Lower lobe of right lung (tissue), 2 donors: ENCODE results near the gene TM6SF1. TPM values are rescaled to one million over a fixed set of nuclear protein-coding genes. Genes with fewer than 3 reads are reported as not detected.

Experiments
- ATAC-seq, 2 donors: fragments of 200-7000 bp; cut with Tn5 transposase; one replicate each; pipeline ENCODE4 v1.9.1; 2020 to 2022; ENCODE audit warnings: mild to moderate bottlenecking in 2 of 2, moderate library complexity in 2 of 2
- DNase-seq: peaks from one replicate; pipeline ENCODE4 v3.0.0-alpha.2; 2020
- H3K27ac ChIP-seq: fragments of 200-600 bp; one replicate; pipeline ENCODE4 v1.8.0; 2022
- H3K27me3 ChIP-seq: fragments of 200-600 bp; one replicate; pipeline ENCODE4 v1.8.0; 2022; ENCODE audit warnings: low read depth
- H3K36me3 ChIP-seq: fragments of 200-600 bp; one replicate; pipeline ENCODE4 v1.8.0; 2022; ENCODE audit warnings: mild to moderate bottlenecking
- H3K4me1 ChIP-seq: fragments of 200-600 bp; one replicate; pipeline ENCODE4 v1.8.0; 2022
- H3K4me3 ChIP-seq: fragments of 200-600 bp; one replicate; pipeline ENCODE4 v1.8.0; 2022; ENCODE audit warnings: mild to moderate bottlenecking
- H3K9me3 ChIP-seq: fragments of 200-600 bp; one replicate; pipeline ENCODE4 v1.8.0; 2022
- intact Hi-C: fragments of 100-400 bp; cut with DNase I; formaldehyde crosslinking; loops from one replicate; pipeline ENCODE4 v1.11.0; 2022
- total RNA-seq: library from RNA; stranded (reverse); fragmentation: NEBNext Ultra II Directional; extraction: Animal tissue kit (Norgen Biotek cat#: 25700); gene quantifications from one replicate; pipeline ENCODE4 v1.2.1, GENCODE V29; 2021
- TF ChIP-seq, protein P1 (sequence below): fragments of 200-600 bp; IDR thresholded peaks from one replicate; pipeline ENCODE4 v1.8.0; 2022; ENCODE audit warnings: antibody characterized with exemption, mild to moderate bottlenecking
- donor health status: DM: no; HTN: yes; CAD: no; lungs with severe emphysema.

TM6SF1 gene
- total RNA-seq, 1 donor from 2014 or later, result 31.2 TPM

- TF ChIP-seq, protein P1, sequence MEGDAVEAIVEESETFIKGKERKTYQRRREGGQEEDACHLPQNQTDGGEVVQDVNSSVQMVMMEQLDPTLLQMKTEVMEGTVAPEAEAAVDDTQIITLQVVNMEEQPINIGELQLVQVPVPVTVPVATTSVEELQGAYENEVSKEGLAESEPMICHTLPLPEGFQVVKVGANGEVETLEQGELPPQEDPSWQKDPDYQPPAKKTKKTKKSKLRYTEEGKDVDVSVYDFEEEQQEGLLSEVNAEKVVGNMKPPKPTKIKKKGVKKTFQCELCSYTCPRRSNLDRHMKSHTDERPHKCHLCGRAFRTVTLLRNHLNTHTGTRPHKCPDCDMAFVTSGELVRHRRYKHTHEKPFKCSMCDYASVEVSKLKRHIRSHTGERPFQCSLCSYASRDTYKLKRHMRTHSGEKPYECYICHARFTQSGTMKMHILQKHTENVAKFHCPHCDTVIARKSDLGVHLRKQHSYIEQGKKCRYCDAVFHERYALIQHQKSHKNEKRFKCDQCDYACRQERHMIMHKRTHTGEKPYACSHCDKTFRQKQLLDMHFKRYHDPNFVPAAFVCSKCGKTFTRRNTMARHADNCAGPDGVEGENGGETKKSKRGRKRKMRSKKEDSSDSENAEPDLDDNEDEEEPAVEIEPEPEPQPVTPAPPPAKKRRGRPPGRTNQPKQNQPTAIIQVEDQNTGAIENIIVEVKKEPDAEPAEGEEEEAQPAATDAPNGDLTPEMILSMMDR, result no peak
- Histone ChIP-seq H3K36me3 (peaks cover 55% of the 10 kb centered on the region), H3K4me1 (peaks cover 7% of the 10 kb centered on the region), H3K4me3 (no peak overlapping the region), H3K27me3 (no peaks in the 10 kb centered on the region), H3K27ac (no peak overlapping the region), H3K9me3 (no peaks in the 10 kb centered on the region)
- ATAC-seq (no peak), DNase-seq (no peak)
- intact Hi-C loops, result no loop called here
Observed at GRCh38 chr15:83118968-83119367, 11.5 kb downstream of the TM6SF1 start.

DNA sequence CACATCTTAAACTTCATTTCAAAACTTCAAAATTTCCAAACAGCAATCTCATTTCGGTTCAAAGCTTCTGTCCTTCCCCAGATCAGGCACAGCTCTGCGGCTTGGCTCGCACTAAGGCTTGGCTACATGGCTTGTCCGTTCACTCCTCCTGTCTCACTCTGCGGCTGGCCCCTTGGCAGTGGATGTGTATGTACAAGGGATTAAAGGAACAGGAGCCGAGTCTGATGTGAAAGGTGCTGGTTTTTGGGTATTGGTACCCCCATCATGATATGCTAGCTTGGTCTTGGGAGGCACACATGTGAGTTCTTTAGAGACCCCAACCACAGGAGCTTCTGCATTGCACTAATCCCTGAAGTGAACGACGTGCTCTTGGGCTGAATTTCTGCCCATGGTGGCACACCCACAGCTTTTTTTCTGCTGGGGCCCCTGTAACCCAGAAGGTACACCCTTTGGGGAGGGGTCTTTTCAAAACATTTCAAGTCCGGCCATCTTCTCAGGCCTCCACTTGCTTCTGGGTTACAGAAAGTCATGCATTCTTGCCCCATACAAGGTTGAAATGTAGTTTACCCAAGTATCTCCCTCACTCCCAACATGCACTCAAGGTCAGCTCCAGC, 12.6 kb downstream of the TM6SF1 start:
- H3K27ac ChIP-seq, result no peak overlapping the region
- no peak for DNase-seq
- no peaks in the 10 kb centered on the region for H3K9me3 ChIP-seq
- TF ChIP-seq, protein P1, result no peak
- no peak overlapping the region for H3K4me3 ChIP-seq
- no peaks in the 10 kb centered on the region for H3K27me3 ChIP-seq
- no peaks in the 10 kb centered on the region for H3K4me1 ChIP-seq
- no peak for ATAC-seq
- peaks cover 56% of the 10 kb centered on the region for H3K36me3 ChIP-seq
- intact Hi-C loops, result no loop called here

- H3K27me3 ChIP-seq, result no peaks in the 10 kb centered on the region
- ATAC-seq, result no peak
- no peak overlapping the region for H3K4me3 ChIP-seq
- TF ChIP-seq, protein P1, result no peak
- peaks cover 51% of the 10 kb centered on the region for H3K36me3 ChIP-seq
- H3K9me3 ChIP-seq, result no peaks in the 10 kb centered on the region
- no peaks in the 10 kb centered on the region for H3K4me1 ChIP-seq
- no peak for DNase-seq
- H3K27ac ChIP-seq, result no peak overlapping the region
- intact Hi-C loops, result no loop called here
Observed at GRCh38 chr15:83123529-83123928, 16.1 kb downstream of the TM6SF1 start.

- DNase-seq, result no peak
- Histone ChIP-seq H3K4me3 (no peak overlapping the region), H3K9me3 (no peaks in the 10 kb centered on the region), H3K36me3 (peaks cover 65% of the 10 kb centered on the region), H3K4me1 (no peaks in the 10 kb centered on the region), H3K27me3 (no peaks in the 10 kb centered on the region), H3K27ac (no peak overlapping the region)
- no peak for ATAC-seq
- TF ChIP-seq, protein P1, result no peak
- intact Hi-C loops, result no loop called here
Observed at GRCh38 chr15:83127547-83128150, 20.2 kb downstream of the TM6SF1 start.

GRCh38 chr15:83129791-83130190, 22.3 kb downstream of the TM6SF1 start:
- TF ChIP-seq, protein P1, result no peak
- H3K27ac ChIP-seq, result no peak overlapping the region
- no peaks in the 10 kb centered on the region for H3K4me1 ChIP-seq
- no peak overlapping the region for H3K4me3 ChIP-seq
- H3K27me3 ChIP-seq, result no peaks in the 10 kb centered on the region
- intact Hi-C loops, result no loop called here
- DNase-seq (no peak), ATAC-seq (no peak)
- H3K36me3 ChIP-seq, result peaks cover 61% of the 10 kb centered on the region
- H3K9me3 ChIP-seq, result no peaks in the 10 kb centered on the region
